AG08395 (cell line): ENCODE data around the gene SNRPD2.
A peak's percentile ranks its signal among the peaks of the same experiment; 100 is the strongest.
"Not testable (repeated sequence)": the region's sequence is repeated elsewhere in the genome, so short reads cannot be mapped to it uniquely, and the experiment has no call there.

Source experiments
- DNase-seq: peaks from one replicate; pipeline ENCODE4 v3.0.0; 2012; ENCODE audit warnings: mixed read lengths, low spot score

The SNRPD2 gene

GRCh38 chr19:45691516-45692186 lies at the start of gene SNRPD2:
SNRPD2 (minus strand) TSS chr19:45691953; CDS start chr19:45691888, 65 bp downstream.
- DNase-seq, result peak; percentile 97

GRCh38 chr19:45739498-45740439 lies 48.0 kb upstream of the SNRPD2 start:
- DNase-seq, result no peak

GRCh38 chr19:45733160-45733810 lies 41.5 kb upstream of the SNRPD2 start, which contains the start of gene MEIOSIN:
MEIOSIN (plus strand) TSS chr19:45733439; CDS start chr19:45735377, 1,938 bp downstream.
- DNase-seq, result no peak

GRCh38 chr19:45730368-45731288 lies 38.9 kb upstream of the SNRPD2 start, which contains the start of gene FBXO46:
FBXO46 (minus strand) TSS chr19:45730896; CDS start chr19:45713495, 17,401 bp downstream.
- peak; percentile 97 for DNase-seq

- DNase-seq, result no peak
Measured at GRCh38 chr19:45729800-45730290, 38.1 kb upstream of the SNRPD2 start.

GRCh38 chr19:45728683-45729082 lies 36.9 kb upstream of the SNRPD2 start:
- not testable (repeated sequence) for DNase-seq

- DNase-seq, result not testable (repeated sequence)
Measured at GRCh38 chr19:45720065-45720464, 28.3 kb upstream of the SNRPD2 start.

- DNase-seq, result no peak
Measured at GRCh38 chr19:45717983-45718650, 26.4 kb upstream of the SNRPD2 start.

- DNase-seq, result peak; percentile 99
Measured at GRCh38 chr19:45717131-45717982, 25.6 kb upstream of the SNRPD2 start.

- peak; percentile 31 for DNase-seq
Measured at GRCh38 chr19:45716359-45717130, 24.8 kb upstream of the SNRPD2 start.

GRCh38 chr19:45715139-45715538 lies 23.4 kb upstream of the SNRPD2 start:
- DNase-seq, result no peak

GRCh38 chr19:45713141-45713540 lies 21.4 kb upstream of the SNRPD2 start:
- no peak for DNase-seq

GRCh38 chr19:45712699-45713067 lies 20.9 kb upstream of the SNRPD2 start:
- DNase-seq, result no peak

GRCh38 chr19:45711851-45712698 lies 20.3 kb upstream of the SNRPD2 start:
- DNase-seq, result no peak

- no peak for DNase-seq
Measured at GRCh38 chr19:45710356-45711130, 18.8 kb upstream of the SNRPD2 start.

GRCh38 chr19:45705710-45706415 lies 14.1 kb upstream of the SNRPD2 start:
- DNase-seq, result no peak
